Mesenchymal stem cell (in vitro differentiated cells and primary cell): Measurements from ENCODE around the gene CCDC9B.

Experiments used
- DNase-seq: peaks from one replicate; pipeline ENCODE4 v3.0.0-alpha.2; 2013
- H2AFZ ChIP-seq: one replicate; pipeline ENCODE4 v1.6.1; 2013; ENCODE audit warnings: low read depth, mild to moderate bottlenecking, control low read depth, inconsistent platforms, low read length, moderate library complexity
- H2AK5ac ChIP-seq: 2 replicates; pipeline ENCODE4 v1.6.1; 2013; ENCODE audit warnings: low read length, moderate library complexity, mild to moderate bottlenecking, inconsistent platforms; ENCODE audit not compliant: severe bottlenecking
- H2BK120ac ChIP-seq: one replicate; pipeline ENCODE4 v1.6.1; 2013; ENCODE audit warnings: low read depth, mild to moderate bottlenecking, inconsistent platforms, low read length, moderate library complexity
- H2BK12ac ChIP-seq, 2 experiments: one replicate each; pipeline ENCODE4 v1.6.1; 2013; ENCODE audit warnings: inconsistent platforms in 2 of 2, low read length in 2 of 2, mild to moderate bottlenecking in 2 of 2, moderate library complexity in 2 of 2, control low read depth in 1 of 2
- H2BK15ac ChIP-seq: one replicate; pipeline ENCODE4 v1.6.1; 2013; ENCODE audit warnings: mild to moderate bottlenecking, low read depth, inconsistent platforms; ENCODE audit not compliant: poor library complexity, severe bottlenecking
- H2BK5ac ChIP-seq: 2 replicates; pipeline ENCODE4 v1.6.1; 2013; ENCODE audit warnings: low read depth, mild to moderate bottlenecking, low read length, control low read depth, inconsistent platforms; ENCODE audit not compliant: poor library complexity, severe bottlenecking
- H3K14ac ChIP-seq, 2 experiments: one replicate each; pipeline ENCODE4 v1.6.1; 2013; ENCODE audit warnings: inconsistent platforms in 2 of 2, low read length in 2 of 2, control low read depth in 1 of 2, mild to moderate bottlenecking in 1 of 2, moderate library complexity in 1 of 2
- H3K18ac ChIP-seq, 2 experiments: one replicate each; pipeline ENCODE4 v1.6.1; 2013; ENCODE audit warnings: inconsistent platforms in 2 of 2, low read length in 2 of 2, control low read depth in 1 of 2, low read depth in 1 of 2, mild to moderate bottlenecking in 1 of 2
- H3K23ac ChIP-seq, 2 experiments: one replicate each; pipeline ENCODE4 v1.6.1; 2013; ENCODE audit warnings: inconsistent platforms in 2 of 2, low read length in 2 of 2, mild to moderate bottlenecking in 2 of 2, moderate library complexity in 2 of 2, control low read depth in 1 of 2
- H3K27ac ChIP-seq: 2 replicates; pipeline ENCODE4 v1.5.1; 2013; ENCODE audit warnings: mild to moderate bottlenecking, moderate library complexity, low read length, control low read depth, inconsistent platforms; ENCODE audit not compliant: poor library complexity, severe bottlenecking
- H3K27me3 ChIP-seq, 2 experiments: 2 replicates each; pipeline versions ENCODE4 v1.6.1 to v1.7.0; 2013; ENCODE audit warnings: low read length in 2 of 2, mild to moderate bottlenecking in 2 of 2, moderate library complexity in 2 of 2, control low read depth in 1 of 2, inconsistent platforms in 1 of 2; ENCODE audit not compliant: control insufficient read depth in 1 of 2, insufficient read depth in 1 of 2
- H3K36me3 ChIP-seq, 2 experiments: 2 replicates each; pipeline versions ENCODE4 v1.6.1 to v1.7.0; 2013; ENCODE audit warnings: low read length in 2 of 2, control low read depth in 1 of 2, inconsistent platforms in 1 of 2, low read depth in 1 of 2, mild to moderate bottlenecking in 1 of 2; ENCODE audit not compliant: insufficient read depth in 2 of 2, control insufficient read depth in 1 of 2
- H3K4ac ChIP-seq, 2 experiments: one replicate each; pipeline ENCODE4 v1.6.1; 2013; ENCODE audit warnings: inconsistent platforms in 2 of 2, low read length in 2 of 2, mild to moderate bottlenecking in 2 of 2, moderate library complexity in 2 of 2, control low read depth in 1 of 2, low read depth in 1 of 2
- H3K4me1 ChIP-seq: 2 replicates; pipeline ENCODE4 v1.6.1; 2013; ENCODE audit warnings: low read depth, low read length, control low read depth; ENCODE audit not compliant: control insufficient read depth, insufficient read depth
- H3K4me2 ChIP-seq: 2 replicates; pipeline ENCODE4 v1.6.1; 2013; ENCODE audit warnings: low read length, mild to moderate bottlenecking, inconsistent platforms; ENCODE audit not compliant: poor library complexity, severe bottlenecking
- H3K4me3 ChIP-seq, 2 experiments: 2 replicates each; pipeline versions ENCODE4 v1.5.1 to v1.7.0; 2013; ENCODE audit warnings: low read length in 2 of 2, mild to moderate bottlenecking in 2 of 2, control low read depth in 1 of 2, low read depth in 1 of 2; ENCODE audit not compliant: insufficient read depth in 1 of 2
- H3K79me1 ChIP-seq: replicated peaks from 2 replicates; pipeline ENCODE4 v1.6.1; 2013; ENCODE audit warnings: mild to moderate bottlenecking, control low read depth, low read length, inconsistent platforms; ENCODE audit not compliant: poor library complexity, severe bottlenecking
- H3K9ac ChIP-seq: 2 replicates; pipeline ENCODE4 v1.7.0; 2013; ENCODE audit warnings: mild to moderate bottlenecking, low read length, moderate library complexity
- H3K9me3 ChIP-seq: 2 replicates; pipeline ENCODE4 v1.7.0; 2013; ENCODE audit warnings: mild to moderate bottlenecking, low read length; ENCODE audit not compliant: control insufficient read depth
- H4K8ac ChIP-seq: one replicate; pipeline ENCODE4 v1.6.1; 2013; ENCODE audit warnings: inconsistent platforms, mild to moderate bottlenecking, low read length, moderate library complexity
- H4K91ac ChIP-seq: one replicate; pipeline ENCODE4 v1.6.1; 2013; ENCODE audit warnings: mild to moderate bottlenecking, low read length, inconsistent platforms
- WGBS: methylation state at CpG from one replicate; pipeline ENCODE4 v1.1.7; 2013; ENCODE audit warnings: mixed read lengths; 5-methylcytosine and 5-hydroxymethylcytosine counted together

Gene CCDC9B

DNA sequence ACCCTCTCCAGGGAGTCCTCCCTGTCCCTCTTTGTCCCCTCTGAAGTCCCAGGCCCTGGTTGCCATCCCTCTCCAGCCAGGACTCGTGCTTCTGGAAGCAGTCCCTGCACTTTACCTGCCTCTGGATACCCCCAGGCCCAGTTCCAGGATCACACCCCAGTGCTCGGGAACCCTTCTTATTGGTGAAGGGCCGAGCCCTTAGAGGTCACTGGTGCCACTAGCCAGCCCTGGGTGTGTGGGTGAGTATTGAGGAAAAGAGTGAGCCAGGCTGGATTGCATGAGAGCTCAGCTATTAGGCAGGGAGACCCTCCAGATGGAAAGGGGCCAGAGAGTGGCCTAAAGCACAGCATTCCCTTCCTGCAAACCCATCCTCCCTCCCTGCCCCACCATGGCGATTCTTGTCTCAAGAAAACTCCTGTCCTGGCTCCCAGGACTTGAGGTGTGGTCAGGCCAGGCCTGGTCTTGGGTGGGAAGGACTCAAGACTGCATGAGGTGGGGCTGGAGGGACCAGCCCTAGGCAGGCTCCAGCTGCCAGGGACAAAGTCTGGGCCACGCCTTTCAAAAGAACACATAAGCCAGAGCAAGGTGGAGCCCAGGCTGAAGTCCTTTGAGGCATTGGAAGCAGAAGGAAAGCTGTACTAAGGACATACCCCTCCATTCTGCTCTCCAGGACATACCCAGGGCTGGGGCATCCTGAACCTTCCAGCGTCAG lies 5.3 kb upstream of the CCDC9B start:
- Histone ChIP-seq H3K18ac (peak overlapping the region in 1 of 2 experiments; percentile 20), H2BK15ac (peak overlapping the region; percentile 37), H3K79me1 (no peaks in the 10 kb centered on the region), H3K4ac (no peak overlapping the region), H4K91ac (peak overlapping the region; percentile 59), H2BK5ac (no peak overlapping the region), H3K9ac (no peak overlapping the region), H2AFZ (no peak overlapping the region), H3K4me1 (peaks cover 24% of the 10 kb centered on the region), H3K14ac (no peak overlapping the region), H2BK120ac (no peak overlapping the region), H2BK12ac (peak overlapping the region in 1 of 2 experiments; percentile 38), H4K8ac (no peak overlapping the region), H3K27me3 (peaks cover 5 to 11% of the 10 kb centered on the region in 2 experiments), H3K9me3 (no peaks in the 10 kb centered on the region), H3K4me2 (no peak overlapping the region), H2AK5ac (no peak overlapping the region), H3K36me3 (no peaks in the 10 kb centered on the region), H3K27ac (no peak overlapping the region), H3K23ac (no peak overlapping the region), H3K4me3 (no peak overlapping the region)
- 97% methylated on average over 6 of the region's 6 CpGs for WGBS
- DNase-seq = no peak

DNA sequence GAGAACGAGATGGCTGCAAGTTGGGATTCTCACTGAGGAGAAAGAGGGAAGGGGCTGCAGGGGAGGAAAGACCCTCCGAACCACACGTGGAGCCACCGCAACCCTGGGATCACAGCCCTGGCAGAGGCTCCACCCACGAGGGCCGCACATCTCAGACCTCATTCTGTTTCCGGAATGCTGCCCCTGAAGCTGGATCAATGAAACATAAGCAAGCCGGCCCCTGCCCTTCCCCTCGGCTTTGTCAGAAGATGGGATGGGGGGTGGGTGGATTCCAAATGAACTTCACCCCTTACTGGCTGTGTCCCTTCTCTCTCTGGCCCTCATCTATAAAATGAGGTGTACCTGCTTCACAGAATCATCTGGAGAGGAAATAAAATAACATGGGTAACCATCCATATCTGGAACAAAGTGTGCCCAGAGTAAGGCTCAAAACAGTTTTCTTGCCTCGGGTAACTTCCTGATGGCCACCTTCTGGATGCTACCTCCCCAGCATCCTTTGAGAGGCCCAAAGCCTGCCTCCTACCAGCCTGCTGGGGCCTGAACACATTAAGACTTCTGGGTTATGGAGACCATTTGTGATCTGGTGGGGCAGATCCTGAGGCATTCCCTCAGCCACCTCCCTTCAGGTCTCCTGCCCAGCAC lies 4.6 kb upstream of the CCDC9B start:
- no peak overlapping the region for H2BK15ac ChIP-seq
- peaks cover 26% of the 10 kb centered on the region for H3K4me1 ChIP-seq
- no peak overlapping the region for H3K23ac ChIP-seq
- no peak overlapping the region for H2BK120ac ChIP-seq
- no peak overlapping the region for H3K9ac ChIP-seq
- peak overlapping the region; percentile 81 for H4K8ac ChIP-seq
- H2AFZ ChIP-seq = no peak overlapping the region
- H4K91ac ChIP-seq = peak overlapping the region; percentile 72
- H3K79me1 ChIP-seq = no peaks in the 10 kb centered on the region
- peak overlapping the region in 1 of 2 experiments; percentile 20 for H3K18ac ChIP-seq
- no peak overlapping the region for H3K4me2 ChIP-seq
- H3K14ac ChIP-seq = no peak overlapping the region
- H3K4me3 ChIP-seq = no peak overlapping the region
- H3K9me3 ChIP-seq = no peaks in the 10 kb centered on the region
- H3K36me3 ChIP-seq = no peaks in the 10 kb centered on the region
- 78% methylated on average over 5 of the region's 10 CpGs for WGBS
- no peak overlapping the region for H3K4ac ChIP-seq
- no peak overlapping the region for H2AK5ac ChIP-seq
- peaks cover 0 to 4% of the 10 kb centered on the region in 2 experiments for H3K27me3 ChIP-seq
- no peak for DNase-seq
- no peak overlapping the region for H3K27ac ChIP-seq
- H2BK12ac ChIP-seq = peak overlapping the region; percentile 38 to 85
- no peak overlapping the region for H2BK5ac ChIP-seq

- peak; percentile 75 for DNase-seq
- Histone ChIP-seq H4K8ac (peak overlapping the region; percentile 81), H3K27ac (no peak overlapping the region), H4K91ac (peak overlapping the region; percentile 94), H3K14ac (peak overlapping the region in 1 of 2 experiments; percentile 83), H3K79me1 (no peaks in the 10 kb centered on the region), H2BK5ac (no peak overlapping the region), H3K9me3 (no peaks in the 10 kb centered on the region), H2AK5ac (no peak overlapping the region), H3K23ac (no peak overlapping the region), H3K4me2 (no peak overlapping the region), H3K4ac (peak overlapping the region; percentile 54 to 84), H2BK120ac (peak overlapping the region; percentile 55), H3K4me1 (peaks cover 28% of the 10 kb centered on the region), H3K36me3 (no peaks in the 10 kb centered on the region), H3K4me3 (no peak overlapping the region), H3K18ac (peak overlapping the region; percentile 81 to 95), H3K9ac (no peak overlapping the region), H2BK15ac (peak overlapping the region; percentile 85), H2AFZ (no peak overlapping the region), H3K27me3 (no peaks in the 10 kb centered on the region), H2BK12ac (peak overlapping the region; percentile 85 to 86)
- 64% methylated on average over 13 of the region's 15 CpGs for WGBS
Observed at GRCh38 chr15:40344631-40345120, 3.9 kb upstream of the CCDC9B start.

- Histone ChIP-seq H3K27ac (no peak overlapping the region), H3K4me3 (no peak overlapping the region), H4K91ac (peak overlapping the region; percentile 94), H4K8ac (peak overlapping the region; percentile 96), H3K18ac (peak overlapping the region; percentile 70 to 95), H2BK120ac (peak overlapping the region; percentile 86), H3K79me1 (no peaks in the 10 kb centered on the region), H3K9me3 (no peaks in the 10 kb centered on the region), H3K4me2 (no peak overlapping the region), H2AFZ (no peak overlapping the region), H3K36me3 (no peaks in the 10 kb centered on the region), H3K4ac (peak overlapping the region; percentile 57 to 84), H3K4me1 (peaks cover 33% of the 10 kb centered on the region), H3K14ac (peak overlapping the region in 1 of 2 experiments; percentile 83), H3K23ac (peak overlapping the region; percentile 20 to 62), H3K9ac (no peak overlapping the region), H2AK5ac (peak overlapping the region; percentile 88), H2BK15ac (peak overlapping the region; percentile 85), H3K27me3 (no peaks in the 10 kb centered on the region), H2BK12ac (peak overlapping the region; percentile 41 to 85), H2BK5ac (no peak overlapping the region)
- WGBS = 57% methylated on average over 6 of the region's 6 CpGs
- peak; percentile 70 for DNase-seq
Observed at GRCh38 chr15:40344217-40344616, 3.5 kb upstream of the CCDC9B start.
